EH (cell line): ENCODE data around the gene RIPK4.
A peak's percentile ranks its signal among the peaks of the same experiment; 100 is the strongest.

Experiments
- DNase-seq: peaks from one replicate; pipeline ENCODE4 v3.0.0-alpha.2; 2015; ENCODE audit warnings: low read depth

Gene RIPK4

GRCh38 chr21:41769111-41769510, 2.3 kb upstream of the RIPK4 start:
- DNase-seq: no peak

GRCh38 chr21:41768437-41769042, 1.7 kb upstream of the RIPK4 start:
- DNase-seq: peak; percentile 95

GRCh38 chr21:41767606-41768436, 969 bp upstream of the RIPK4 start:
- peak; percentile 68 for DNase-seq

- no peak for DNase-seq
Measured at GRCh38 chr21:41765973-41766882, 624 bp downstream of the RIPK4 start.

GRCh38 chr21:41765420-41765821, 1.4 kb downstream of the RIPK4 start:
- DNase-seq: no peak

- no peak for DNase-seq
Measured at GRCh38 chr21:41764558-41765419, 2.1 kb downstream of the RIPK4 start.

- no peak for DNase-seq
Measured at GRCh38 chr21:41763996-41764395, 2.9 kb downstream of the RIPK4 start.

- no peak for DNase-seq
Measured at GRCh38 chr21:41763398-41763931, 3.4 kb downstream of the RIPK4 start.

GRCh38 chr21:41762753-41763152, 4.1 kb downstream of the RIPK4 start:
- DNase-seq: no peak

- DNase-seq: no peak
Measured at GRCh38 chr21:41761934-41762635, 4.8 kb downstream of the RIPK4 start.

- DNase-seq: peak; percentile 90
Measured at GRCh38 chr21:41761211-41761933, 5.5 kb downstream of the RIPK4 start.

GRCh38 chr21:41760411-41760810, 6.4 kb downstream of the RIPK4 start:
- no peak for DNase-seq

- peak; percentile 16 for DNase-seq
Measured at GRCh38 chr21:41759926-41760325, 6.9 kb downstream of the RIPK4 start.

GRCh38 chr21:41759214-41759840, 7.5 kb downstream of the RIPK4 start:
- DNase-seq: peak; percentile 48

GRCh38 chr21:41758550-41758949, 8.3 kb downstream of the RIPK4 start:
- DNase-seq: peak; percentile 35

GRCh38 chr21:41755934-41756773, 10.7 kb downstream of the RIPK4 start:
- DNase-seq: no peak

- DNase-seq: no peak
Measured at GRCh38 chr21:41755258-41755933, 11.5 kb downstream of the RIPK4 start.

- no peak for DNase-seq
Measured at GRCh38 chr21:41754479-41754891, 12.4 kb downstream of the RIPK4 start.
